HT-29 (cell line): Measurements from ENCODE around the gene PCSK6. TPM values are rescaled to one million over a fixed set of nuclear protein-coding genes. Genes with fewer than 3 reads are reported as not detected.

Experiments
- DNase-seq: peaks from one replicate; pipeline ENCODE4 v3.0.0-alpha.2; 2015; ENCODE audit warnings: low spot score
- total RNA-seq: library from RNA; depleted of rRNA; stranded (reverse); fragments of >200 nt; shearing (Covaris generic); gene quantifications from 2 replicates; pipeline ENCODE4 v1.2.3, GENCODE V29; 2014

PCSK6 gene
- total RNA-seq, 1 experiment from 2014 or later: 81.0 TPM

DNA sequence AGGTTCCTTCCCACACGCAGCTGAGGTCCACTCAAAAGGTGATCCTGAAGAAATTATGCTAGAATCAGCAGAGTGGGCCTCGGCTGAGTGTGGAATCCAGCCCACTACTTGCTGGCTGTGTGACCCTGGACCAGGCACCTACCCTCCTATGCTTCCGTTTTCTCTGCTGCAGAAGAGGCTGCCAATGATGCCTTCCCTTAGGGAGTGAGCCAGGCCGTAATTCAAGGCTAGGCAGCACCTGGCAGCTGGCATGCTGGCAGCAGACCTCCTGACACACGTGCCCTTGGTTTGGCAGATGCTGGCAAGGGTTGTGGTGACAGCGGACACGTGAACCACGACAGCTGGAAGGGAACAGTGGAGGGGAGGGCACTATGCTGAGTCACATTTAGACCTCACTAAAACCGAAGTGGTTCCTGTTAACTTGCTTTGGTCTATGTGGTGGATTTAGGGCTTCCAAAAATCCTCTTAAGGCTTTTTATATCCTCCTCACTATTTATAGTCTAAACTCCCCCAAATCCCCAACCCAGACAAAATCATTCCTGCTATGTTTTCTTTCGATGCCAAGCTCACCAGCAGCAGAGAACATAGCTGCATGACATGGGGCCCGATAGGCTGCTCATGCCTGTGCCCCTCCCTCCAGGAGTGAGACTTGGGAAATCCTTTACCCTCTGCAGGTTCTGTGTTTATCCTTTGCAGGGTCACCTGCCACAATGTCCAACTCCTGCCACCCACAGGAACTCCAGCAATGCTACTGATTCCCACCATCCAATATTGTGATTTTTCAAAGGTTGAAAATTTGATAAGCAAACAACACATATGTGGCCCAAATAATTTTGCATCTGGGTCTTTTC lies 10.6 kb upstream of the PCSK6 start:
- DNase-seq: no peak

DNA sequence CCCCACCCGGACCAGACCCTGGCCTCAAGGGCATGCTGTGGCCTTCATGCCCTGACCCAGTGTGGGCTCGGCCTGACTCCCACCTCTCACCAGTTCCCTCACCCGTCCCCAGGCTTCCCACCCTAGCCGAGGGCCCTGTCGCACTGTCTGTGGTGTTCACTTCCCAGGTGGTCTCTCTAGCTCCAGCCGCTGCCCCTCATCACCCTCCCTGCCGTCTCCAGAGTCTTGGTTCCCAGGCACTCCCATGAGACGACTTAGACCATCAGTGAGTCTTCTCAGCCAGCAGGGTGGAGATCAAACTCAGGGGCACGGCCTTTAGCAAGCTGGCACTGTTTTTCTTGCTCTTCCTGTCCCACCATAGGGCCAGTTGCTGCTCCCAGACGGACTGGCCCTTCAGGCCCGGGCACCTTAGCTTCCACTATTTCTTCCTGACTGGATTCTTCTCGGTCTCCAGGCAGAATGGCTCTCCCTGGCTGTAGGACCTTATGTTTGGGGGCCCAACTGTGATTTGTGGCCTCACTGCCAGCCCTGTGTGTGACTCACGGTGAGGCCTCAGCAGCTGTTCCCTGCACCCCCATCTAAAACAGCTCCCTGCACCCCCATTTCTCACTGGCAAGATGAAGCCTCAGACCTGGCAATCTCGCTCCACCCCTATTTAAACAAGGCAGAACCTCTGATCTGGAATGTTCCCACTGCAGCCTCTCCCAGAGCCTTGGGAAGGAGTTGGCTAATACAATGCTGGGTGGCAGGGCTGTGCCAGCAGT lies 9.4 kb upstream of the PCSK6 start:
- DNase-seq: peak; percentile 65

GRCh38 chr15:101498076-101498716 lies 8.7 kb upstream of the PCSK6 start:
- no peak for DNase-seq

- DNase-seq: no peak
Measured at GRCh38 chr15:101497484-101498034, 8.1 kb upstream of the PCSK6 start.

GRCh38 chr15:101497017-101497416 lies 7.5 kb upstream of the PCSK6 start:
- no peak for DNase-seq

- DNase-seq: no peak
Measured at GRCh38 chr15:101496198-101496986, 6.9 kb upstream of the PCSK6 start.

DNA sequence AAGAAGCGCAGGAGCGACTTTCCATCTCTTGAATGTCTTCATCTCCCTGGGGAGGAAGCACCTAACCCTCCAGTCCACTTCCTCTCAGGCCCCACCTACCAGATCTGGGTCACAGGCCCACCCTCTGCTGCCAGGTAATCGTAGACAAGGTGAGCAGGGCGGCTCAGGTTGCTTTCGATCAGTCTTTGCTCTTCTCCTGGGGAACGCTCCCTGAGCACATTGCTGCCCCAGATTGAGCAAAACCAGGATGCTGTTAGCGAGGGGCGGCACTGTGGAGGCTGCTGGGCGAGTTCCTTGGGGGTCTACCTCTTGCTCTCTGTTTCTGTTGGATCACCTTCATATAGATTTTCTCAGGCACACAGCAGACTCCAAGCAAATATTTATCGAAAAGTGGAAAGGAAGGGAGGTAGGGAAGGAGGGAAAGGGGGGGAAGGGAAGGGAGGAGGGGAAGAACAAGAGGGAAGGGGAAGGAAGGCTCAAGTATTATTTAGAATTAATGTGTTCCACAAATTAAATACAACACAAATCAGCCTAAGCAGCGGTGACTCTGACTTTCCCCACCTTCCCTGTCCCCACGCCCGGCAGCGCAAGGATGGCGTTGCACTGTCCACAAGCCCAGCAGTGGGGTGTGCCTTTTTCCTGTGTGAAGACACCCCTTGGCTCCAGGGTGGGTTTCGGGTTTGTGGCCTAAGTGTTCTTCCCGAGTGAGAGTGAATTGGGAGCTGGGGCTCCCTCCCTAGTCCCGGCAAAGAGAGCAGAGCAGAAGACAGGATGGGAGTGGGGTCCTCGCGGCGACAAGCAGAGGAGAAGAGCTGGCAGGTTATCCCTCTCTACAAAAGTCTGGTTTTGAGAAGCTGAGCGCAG lies 6.1 kb upstream of the PCSK6 start:
- no peak for DNase-seq

DNA sequence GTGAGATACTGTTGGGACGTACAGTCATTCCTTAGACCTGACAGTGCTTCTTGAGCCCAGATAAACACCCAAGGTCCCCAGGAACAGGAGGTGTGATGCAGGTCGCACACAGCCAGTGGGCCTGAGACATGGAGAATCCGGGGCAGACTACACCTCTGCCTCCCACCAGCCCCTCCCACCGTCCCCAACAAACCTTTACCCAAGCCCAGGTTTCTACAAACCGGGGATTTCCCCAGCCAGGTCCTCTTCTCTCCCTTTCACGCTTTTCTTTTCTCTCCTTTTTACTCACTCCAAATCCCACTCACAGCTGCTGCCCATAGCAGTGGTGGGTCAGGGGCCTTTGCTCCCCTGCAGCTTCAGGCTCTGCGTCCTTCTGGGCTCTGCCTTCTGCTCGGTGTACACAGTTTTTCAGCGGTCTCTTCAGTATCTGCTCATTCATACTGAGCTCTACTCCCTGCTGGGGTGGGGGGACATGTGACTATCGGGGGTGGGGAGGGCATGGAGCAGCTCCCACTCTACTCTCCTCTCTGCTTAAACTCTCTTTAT lies 4.8 kb upstream of the PCSK6 start:
- DNase-seq: no peak

DNA sequence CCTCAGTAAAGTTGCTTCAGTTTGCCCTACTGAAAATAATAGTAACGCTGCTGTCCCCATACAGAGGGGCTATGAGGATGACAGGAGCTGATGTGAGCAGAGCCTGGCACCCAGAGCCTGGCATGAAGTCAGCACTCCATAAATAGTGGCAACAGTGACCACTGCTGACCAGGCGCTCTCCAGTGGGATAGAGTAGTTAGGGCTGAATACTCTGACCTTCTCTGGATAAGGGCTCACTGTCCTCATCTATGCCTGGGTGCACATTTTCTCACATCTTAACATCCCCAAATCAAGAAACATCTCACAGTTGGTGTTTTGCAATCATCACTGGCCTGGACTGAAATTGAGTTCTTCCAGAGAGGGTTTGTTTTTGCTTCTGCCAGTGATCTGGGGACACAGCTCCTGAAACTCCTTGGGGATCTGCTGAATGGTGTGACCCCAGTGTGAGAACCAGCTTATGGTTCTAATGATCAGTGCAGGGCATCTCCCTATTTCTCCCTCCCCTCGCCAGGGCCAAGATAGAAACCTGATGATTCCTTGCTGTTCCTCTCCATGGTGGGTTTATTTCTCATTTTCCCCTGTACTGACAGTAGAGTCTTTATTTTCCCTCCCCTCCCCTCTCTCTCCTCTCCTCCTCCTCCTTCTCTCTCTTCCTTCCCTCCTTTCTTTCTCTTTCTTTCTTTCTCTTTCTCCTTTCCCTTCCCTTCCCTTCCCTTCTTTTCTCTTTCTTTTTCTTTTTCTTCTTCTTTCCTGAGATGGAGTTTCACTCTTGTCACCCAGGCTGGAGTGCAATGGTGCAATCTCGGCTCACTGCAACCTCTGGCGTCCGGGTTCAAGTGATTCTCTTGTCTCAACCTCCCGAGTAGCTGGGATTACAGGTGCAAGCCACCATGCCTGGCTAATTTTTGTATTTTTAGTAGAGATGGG lies 3.5 kb upstream of the PCSK6 start:
- no peak for DNase-seq

GRCh38 chr15:101491734-101492640 lies 2.5 kb upstream of the PCSK6 start:
- DNase-seq: no peak

DNA sequence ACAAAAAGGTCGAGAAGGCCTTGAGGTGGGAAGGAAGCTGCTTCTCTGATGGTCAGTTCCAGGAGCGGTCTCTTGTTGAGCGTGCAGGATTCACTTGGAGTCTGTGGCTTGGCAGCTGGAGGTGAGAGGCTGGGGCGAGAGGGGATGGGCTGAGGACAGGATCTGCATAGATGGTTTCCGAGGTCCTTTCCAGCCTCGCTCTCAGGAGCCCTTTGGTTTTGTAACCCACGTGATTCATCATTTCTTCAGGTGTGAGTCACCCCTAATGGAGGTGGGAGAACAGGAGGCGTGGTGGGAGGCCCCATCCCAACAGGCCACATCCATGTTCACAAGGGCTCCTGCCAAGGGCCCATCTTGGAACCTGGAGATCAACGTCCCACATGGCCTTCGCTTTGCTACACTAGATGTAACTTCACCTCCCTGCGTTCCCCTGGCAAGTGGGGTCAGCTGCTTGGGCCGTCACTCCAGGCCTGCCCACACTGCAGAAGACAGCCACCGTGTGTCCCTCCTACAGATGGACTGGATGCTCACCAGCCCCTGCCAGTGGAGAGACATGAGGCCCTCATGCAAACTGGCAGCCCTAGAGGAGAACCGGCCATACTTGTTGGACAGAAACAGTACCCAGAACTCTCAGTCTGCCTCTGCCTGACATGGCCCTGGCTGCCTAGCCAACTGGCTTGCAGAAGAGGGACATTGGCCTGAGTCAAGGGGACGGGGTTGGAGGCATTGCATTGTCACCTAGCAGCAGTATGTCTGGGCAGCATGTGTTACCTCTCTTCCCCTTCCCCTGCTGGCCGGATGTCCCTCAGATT lies 1.6 kb upstream of the PCSK6 start:
- no peak for DNase-seq

- DNase-seq: no peak
Measured at GRCh38 chr15:101490408-101490891, 943 bp upstream of the PCSK6 start.

GRCh38 chr15:101489237-101489598 lies 289 bp downstream of the PCSK6 start:
- peak; percentile 61 for DNase-seq

GRCh38 chr15:101488300-101489164 lies 975 bp downstream of the PCSK6 start:
- no peak for DNase-seq

DNA sequence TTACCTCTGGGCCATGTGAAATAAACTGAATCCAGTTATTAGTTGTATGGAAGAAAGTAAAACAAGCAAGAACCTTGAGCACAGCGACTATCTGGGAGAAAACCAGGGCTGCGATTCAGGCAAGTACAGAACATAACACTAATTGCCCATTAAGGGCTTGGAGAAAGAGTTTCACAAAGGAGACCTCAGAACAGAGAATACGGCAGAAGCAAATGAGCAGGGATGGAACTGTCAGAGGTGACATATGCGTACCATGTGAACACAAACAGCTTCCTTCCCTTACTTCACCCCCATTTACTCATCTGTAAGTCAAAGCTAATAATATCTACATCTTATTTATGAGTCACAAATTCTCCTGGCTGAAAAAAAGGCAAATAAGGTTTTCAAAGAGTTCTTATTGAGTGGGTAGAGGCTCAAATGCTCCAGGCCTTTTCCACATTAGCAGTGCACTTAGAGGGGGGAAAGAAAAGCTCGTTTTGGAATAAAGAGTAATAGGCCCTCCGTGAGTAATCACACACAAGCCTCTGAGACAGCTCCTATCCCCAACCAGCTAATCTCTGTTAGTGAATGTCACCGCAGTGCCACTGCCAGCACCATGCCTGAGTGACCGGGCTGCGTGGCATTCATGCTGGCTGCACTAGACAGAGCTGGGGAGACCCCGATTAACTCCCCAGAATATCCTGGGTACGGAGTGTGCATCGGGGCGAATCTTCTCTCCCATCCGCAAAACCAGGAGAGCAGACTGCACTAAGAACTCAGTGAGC lies 2.6 kb downstream of the PCSK6 start:
- no peak for DNase-seq
